ENCODE results near the gene AHNAK2. TPM values are rescaled to one million over a fixed set of nuclear protein-coding genes. Genes with fewer than 3 reads are reported as not detected.

Gene AHNAK2
- total and polyA plus RNA-seq, 9 of the 15 experiments (the other 6 are each of a cell fraction or from before 2014, with no cell fraction given): 0.04 to 0.09 (median 0.04) TPM; not detected in 6

GRCh38 chr14:105020815-105021655, 42.9 kb upstream of the AHNAK2 start, which contains the start of gene CDCA4 (continued):
- TF ChIP-seq JUND (IDR thresholded peaks at IDR 0.05; ENCODE audit: borderline replicate concordance, low read depth, low read length) (0 out of 2 replicates have a peak, but pooled peaks have one; percentile 5), JUND (tag; IDR thresholded peaks at IDR 0.05; ENCODE audit: borderline replicate concordance, low read depth, low read length) (no peak; the same call in 2 of the 3 replicates), ZNF592 (IDR thresholded peaks at IDR 0.05) (no peak), MCM5 (IDR thresholded peaks at IDR 0.05; ENCODE audit: low read depth) (no peak), ATF1 (CRISPR knock-in tag; IDR thresholded peaks at IDR 0.05) (no peak), ATF1 (tag; IDR thresholded peaks at IDR 0.05) (peak; percentile 30; the same call in 1 of the 2 replicates), SMAD4 (CRISPR knock-in tag; conservative IDR thresholded peaks at IDR 0.05) (peak; percentile 55; the same call in 1 of the 2 replicates), NR2C2 (CRISPR knock-in tag; IDR thresholded peaks at IDR 0.05) (no peak), NR2C2 (tag; IDR thresholded peaks at IDR 0.05) (peak; percentile 35; the same call in 1 of the 2 replicates), E2F3 (CRISPR knock-in tag; IDR thresholded peaks at IDR 0.05) (peak; percentile 81), TBP (optimal IDR thresholded peaks at IDR 0.05; ENCODE audit: low read depth, low read length) (peak; percentile 62), NKRF (IDR thresholded peaks at IDR 0.05; ENCODE audit: borderline replicate concordance) (peak; percentile 91; the same call in 1 of the 2 replicates), HCFC1 (IDR thresholded peaks at IDR 0.05; ENCODE audit: low read depth, low read length) (peak; percentile 24; the same call in 1 of the 2 replicates), RBFOX2 (IDR thresholded peaks at IDR 0.05; ENCODE audit: low read depth, low read length) (peak; percentile 95), CXXC5 (CRISPR knock-in tag; IDR thresholded peaks at IDR 0.05) (peak; percentile 88), EP400 (IDR thresholded peaks at IDR 0.05) (peak; percentile 83; the same call in 1 of the 2 replicates), NONO (IDR thresholded peaks at IDR 0.05; ENCODE audit: low read depth in 2 of 2, low read length in 1 of 2) (peak in 1 of 2 experiments; percentile 64; a peak in 3 of 4 replicates), NRF1 (conservative IDR thresholded peaks at IDR 0.05 in 1 of 2, IDR thresholded peaks at IDR 0.05 in 1 of 2) (peak; percentile 86 to 88), MNT (conservative IDR thresholded peaks at IDR 0.05) (peak; percentile 92 to 96), NEUROD1 (IDR thresholded peaks at IDR 0.05; ENCODE audit: borderline replicate concordance, low read depth, low read length, partially characterized antibody) (no peak)

All from K562 (cell line).